GM23338 (cell line): ENCODE results near the gene CLCN6. TPM values are rescaled to one million over a fixed set of nuclear protein-coding genes. Genes with fewer than 3 reads are reported as not detected.

Source experiments
- ATAC-seq: fragments of 200-7000 bp; cut with Tn5 transposase; 3 replicates; pipeline ENCODE4 v1.9.1; 2020
- DNase-seq: peaks from one replicate; pipeline ENCODE4 v3.0.0-alpha.2; 2015; ENCODE audit warnings: low spot score
- H2AFZ ChIP-seq: fragments of 200-600 bp; sonication (generic); 2 replicates; pipeline ENCODE4 v1.8.0; 2016; ENCODE audit warnings: antibody characterized with exemption, mild to moderate bottlenecking, moderate library complexity
- H3F3A ChIP-seq: fragments of 200-600 bp; sonication (generic); replicated peaks from 2 replicates; pipeline ENCODE4 v1.8.0; 2017; ENCODE audit warnings: antibody characterized with exemption, mixed run types, low read depth
- H3K27ac ChIP-seq: fragments of 200-600 bp; sonication (generic); 2 replicates; pipeline ENCODE4 v1.6.1; 2016; ENCODE audit warnings: low read depth
- H3K27me3 ChIP-seq: fragments of 200-600 bp; sonication (generic); 2 replicates; pipeline ENCODE4 v1.8.0; 2016; ENCODE audit warnings: mild to moderate bottlenecking, mixed run types, moderate library complexity; ENCODE audit not compliant: insufficient read depth
- H3K36me3 ChIP-seq: fragments of 200-600 bp; sonication (generic); 2 replicates; pipeline ENCODE4 v1.8.0; 2016; ENCODE audit warnings: mild to moderate bottlenecking; ENCODE audit not compliant: insufficient read depth
- H3K4me1 ChIP-seq: fragments of 200-600 bp; sonication (generic); 2 replicates; pipeline ENCODE4 v1.8.0; 2016; ENCODE audit warnings: mild to moderate bottlenecking, moderate library complexity; ENCODE audit not compliant: insufficient read depth
- H3K4me2 ChIP-seq: fragments of 200-600 bp; sonication (generic); 2 replicates; pipeline ENCODE4 v1.7.1; 2017; ENCODE audit warnings: mixed run types
- H3K4me3 ChIP-seq: fragments of 200-600 bp; sonication (generic); 2 replicates; pipeline ENCODE4 v1.6.1; 2016; ENCODE audit warnings: mixed run types
- H3K79me2 ChIP-seq: fragments of 200-600 bp; sonication (generic); replicated peaks from 2 replicates; pipeline ENCODE4 v1.8.0; 2017; ENCODE audit warnings: mild to moderate bottlenecking; ENCODE audit not compliant: insufficient read depth
- H3K9me2 ChIP-seq: fragments of 200-600 bp; sonication (generic); 2 replicates; pipeline ENCODE4 v1.8.0; 2017; ENCODE audit not compliant: insufficient read depth
- H4K20me1 ChIP-seq: fragments of 200-600 bp; sonication (generic); replicated peaks from 2 replicates; pipeline ENCODE4 v1.8.0; 2017; ENCODE audit warnings: mild to moderate bottlenecking; ENCODE audit not compliant: insufficient read depth
- H3K27ac Mint-ChIP-seq: 2 replicates; pipeline ENCODE4 v1.8.0; 2020; ENCODE audit warnings: inconsistent platforms, mild to moderate bottlenecking, moderate library complexity, mixed read lengths
- H3K27me3 Mint-ChIP-seq: 3 replicates; pipeline ENCODE4 v1.8.0; 2022; ENCODE audit warnings: low read depth, mild to moderate bottlenecking, moderate library complexity, mixed read lengths, inconsistent platforms; ENCODE audit not compliant: insufficient read depth, poor library complexity
- H3K36me3 Mint-ChIP-seq: 3 replicates; pipeline ENCODE4 v1.8.0; 2021; ENCODE audit warnings: low read depth, mild to moderate bottlenecking, inconsistent platforms, moderate library complexity, mixed read lengths
- H3K4me1 Mint-ChIP-seq: 3 replicates; pipeline ENCODE4 v1.8.0; 2020; ENCODE audit warnings: mild to moderate bottlenecking, inconsistent platforms, mixed read lengths
- H3K4me3 Mint-ChIP-seq: 3 replicates; pipeline ENCODE4 v1.8.0; 2021; ENCODE audit warnings: moderate library complexity, mild to moderate bottlenecking, inconsistent platforms, mixed read lengths
- H3K9me3 Mint-ChIP-seq: 3 replicates; pipeline ENCODE4 v1.8.0; 2020; ENCODE audit warnings: moderate library complexity, mild to moderate bottlenecking, inconsistent platforms, mixed read lengths
- CTCF ChIP-seq, 2 experiments: fragments of 200-600 bp in 1 of 2; sonication (generic) in 1 of 2; conservative IDR thresholded peaks; 2 replicates each; pipeline versions ENCODE4 v1.5.1 to v1.6.1; 2016 to 2017; ENCODE audit warnings: antibody characterized with exemption in 2 of 2, low read depth in 2 of 2, mild to moderate bottlenecking in 2 of 2, moderate library complexity in 1 of 2
- ETS1 ChIP-seq: IDR thresholded peaks from 2 replicates; pipeline ENCODE4 v1.6.1; 2016; ENCODE audit warnings: antibody characterized with exemption
- EZH2 ChIP-seq: fragments of 200-600 bp; sonication (generic); IDR thresholded peaks from one replicate; pipeline ENCODE4 v1.8.0; 2017; ENCODE audit warnings: antibody characterized with exemption, mild to moderate bottlenecking, low read depth; ENCODE audit not compliant: unreplicated experiment
- EZH2phosphoT487 ChIP-seq: fragments of 200-600 bp; sonication (generic); IDR thresholded peaks from one replicate; pipeline ENCODE4 v1.8.1; 2018; ENCODE audit warnings: antibody characterized with exemption; ENCODE audit not compliant: unreplicated experiment
- JUNB ChIP-seq: IDR thresholded peaks from one replicate; pipeline ENCODE4 v1.6.1; 2016; ENCODE audit warnings: antibody characterized with exemption; ENCODE audit not compliant: unreplicated experiment
- NANOG ChIP-seq: IDR thresholded peaks from 2 replicates; pipeline ENCODE4 v1.6.1; 2016; ENCODE audit warnings: antibody characterized with exemption, borderline replicate concordance
- POLR2AphosphoS5 ChIP-seq: IDR thresholded peaks from 2 replicates; pipeline ENCODE4 v1.6.1; 2016; ENCODE audit warnings: antibody characterized with exemption, low read depth
- ZNF331 ChIP-seq: fragments of 250-450 bp; sonication (Bioruptor Pico); IDR thresholded peaks from 2 replicates; pipeline ENCODE4 v1.5.0; 2020; ENCODE audit warnings: low read depth, mild to moderate bottlenecking, moderate library complexity
- ZNF462 ChIP-seq: fragments of 250-450 bp; sonication (Bioruptor Pico); IDR thresholded peaks from 2 replicates; pipeline ENCODE4 v1.5.0; 2020; ENCODE audit warnings: mild to moderate bottlenecking, moderate library complexity
- polyA plus RNA-seq: library from polyadenylated mRNA; unstranded; fragments of >200 nt; fragmentation: Nextera tagmentation; extraction: Ambion mirVana; gene quantifications from 2 replicates; pipeline ENCODE4 v1.2.1, GENCODE V29; 2016
- total RNA-seq: library from RNA; depleted of rRNA; stranded (reverse); fragments of >200 nt; shearing (Covaris generic); gene quantifications from 2 replicates; pipeline ENCODE4 v1.2.3, GENCODE V29; 2014

CLCN6 gene
- total and polyA plus RNA-seq, 2 experiments from 2014 or later: 16.0 to 22.6 TPM

- no peaks in the 10 kb centered on the region for H3K36me3 Mint-ChIP-seq
- peaks cover 20% of the 10 kb centered on the region for H3K27me3 ChIP-seq
Observed at GRCh38 chr1:11862890-11863289, 56.9 kb downstream of the CLCN6 start.

More at GRCh38 chr1:11862890-11863289, 56.9 kb downstream of the CLCN6 start:
- no peak for ATAC-seq
- Histone ChIP-seq H3K4me3 (no peak overlapping the region), H4K20me1 (no peaks in the 10 kb centered on the region), H3K4me2 (no peak overlapping the region), H2AFZ (no peak overlapping the region), H3K9me2 (no peaks in the 10 kb centered on the region), H3K4me1 (no peaks in the 10 kb centered on the region), H3K36me3 (no peaks in the 10 kb centered on the region), H3K27ac (no peak overlapping the region), H3K79me2 (no peaks in the 10 kb centered on the region), H3F3A (no peaks in the 10 kb centered on the region)
- Mint-ChIP-seq H3K9me3 (no peaks in the 10 kb centered on the region), H3K4me3 (no peak overlapping the region), H3K27me3 (peaks cover 21% of the 10 kb centered on the region), H3K27ac (no peak overlapping the region), H3K4me1 (0 out of 3 replicates have a peak, but pooled peaks cover 3% of the 10 kb centered on the region)
- no peak for DNase-seq
- TF ChIP-seq ZNF331 (CRISPR knock-in tag) (no peak), ETS1 (no peak), EZH2 (no peak), EZH2phosphoT487 (no peak), CTCF (conservative IDR thresholded peaks at IDR 0.05; ENCODE audit: low read depth in 2 of 2) (no peak), POLR2AphosphoS5 (no peak), NANOG (no peak), JUNB (no peak), ZNF462 (CRISPR knock-in tag) (no peak)
